Loucy (cell line): ENCODE measurements around the gene CALN1.

Source experiments
- H2AFZ ChIP-seq: fragments of 200-600 bp; sonication (generic); 2 replicates; pipeline ENCODE4 v1.6.0; 2016; ENCODE audit warnings: antibody characterized with exemption, mild to moderate bottlenecking, low read length, moderate library complexity
- H3F3A ChIP-seq: fragments of 200-600 bp; 2 replicates; pipeline ENCODE4 v1.6.0; 2016; ENCODE audit warnings: antibody characterized with exemption, low read depth, mild to moderate bottlenecking
- H3K27me3 ChIP-seq: fragments of 200-600 bp; sonication (generic); 2 replicates; pipeline ENCODE4 v1.6.1; 2014; ENCODE audit warnings: low read length, mild to moderate bottlenecking; ENCODE audit not compliant: insufficient read depth, poor library complexity, severe bottlenecking
- H3K36me3 ChIP-seq: fragments of 200-600 bp; sonication (generic); 2 replicates; pipeline ENCODE4 v1.6.1; 2016; ENCODE audit warnings: low read length; ENCODE audit not compliant: insufficient read depth
- H3K4me1 ChIP-seq: fragments of 200-600 bp; sonication (generic); 2 replicates; pipeline ENCODE4 v1.5.1; 2014; ENCODE audit warnings: low read length, mild to moderate bottlenecking; ENCODE audit not compliant: insufficient read depth, poor library complexity, severe bottlenecking
- H3K4me2 ChIP-seq: fragments of 200-600 bp; sonication (generic); 2 replicates; pipeline ENCODE4 v1.6.0; 2014; ENCODE audit warnings: antibody characterized with exemption, low read length, low read depth, mild to moderate bottlenecking; ENCODE audit not compliant: poor library complexity, severe bottlenecking
- H3K4me3 ChIP-seq: fragments of 200-600 bp; sonication (generic); 2 replicates; pipeline ENCODE4 v1.5.1; 2014; ENCODE audit warnings: low read length, mild to moderate bottlenecking, mixed read lengths; ENCODE audit not compliant: poor library complexity, severe bottlenecking
- H3K79me2 ChIP-seq: fragments of 200-600 bp; sonication (generic); 2 replicates; pipeline ENCODE4 v1.6.1; 2014; ENCODE audit warnings: low read length; ENCODE audit not compliant: insufficient read depth
- H3K9ac ChIP-seq: fragments of 200-600 bp; sonication (generic); 2 replicates; pipeline ENCODE4 v1.6.0; 2014; ENCODE audit warnings: mild to moderate bottlenecking, low read depth, low read length, moderate library complexity; ENCODE audit not compliant: poor library complexity, severe bottlenecking
- H3K9me2 ChIP-seq: fragments of 200-600 bp; sonication (generic); replicated peaks from 2 replicates; pipeline ENCODE4 v1.6.1; 2016; ENCODE audit warnings: low read depth, low read length, mixed read lengths
- H3K9me3 ChIP-seq: fragments of 200-600 bp; sonication (generic); 2 replicates; pipeline ENCODE4 v1.6.1; 2014; ENCODE audit warnings: mild to moderate bottlenecking, antibody characterized with exemption, low read length, low read depth; ENCODE audit not compliant: insufficient read depth
- H4K20me1 ChIP-seq: fragments of 200-600 bp; sonication (generic); 2 replicates; pipeline ENCODE4 v1.6.0; 2014; ENCODE audit warnings: antibody characterized with exemption, low read length, mild to moderate bottlenecking; ENCODE audit not compliant: insufficient read depth, poor library complexity, severe bottlenecking
- CTCF ChIP-seq: fragments of 200-600 bp; sonication (generic); conservative IDR thresholded peaks from 2 replicates; pipeline ENCODE4 v1.5.1; 2014; ENCODE audit warnings: mild to moderate bottlenecking, antibody characterized with exemption, low read length
- EZH2phosphoT487 ChIP-seq: fragments of 200-600 bp; IDR thresholded peaks from 2 replicates; pipeline ENCODE4 v1.6.1; 2018; ENCODE audit warnings: antibody characterized with exemption, mild to moderate bottlenecking, moderate library complexity, borderline replicate concordance

Gene CALN1

GRCh38 chr7:72003236-72003635, 408.9 kb downstream of the CALN1 start:
- H3F3A ChIP-seq, result no peaks in the 10 kb centered on the region
- no peaks in the 10 kb centered on the region for H3K27me3 ChIP-seq
- TF ChIP-seq CTCF (no peak), EZH2phosphoT487 (no peak)
- no peak overlapping the region for H2AFZ ChIP-seq
- H3K9me3 ChIP-seq, result no peaks in the 10 kb centered on the region
- no peak overlapping the region for H3K4me2 ChIP-seq
- no peak overlapping the region for H3K4me3 ChIP-seq
- H3K79me2 ChIP-seq, result no peaks in the 10 kb centered on the region
- H3K9me2 ChIP-seq, result no peaks in the 10 kb centered on the region
- H3K9ac ChIP-seq, result no peak overlapping the region
- H4K20me1 ChIP-seq, result no peaks in the 10 kb centered on the region
- H3K36me3 ChIP-seq, result no peaks in the 10 kb centered on the region
- no peaks in the 10 kb centered on the region for H3K4me1 ChIP-seq

GRCh38 chr7:71996141-71996540, 416.0 kb downstream of the CALN1 start:
- H3K36me3 ChIP-seq, result no peaks in the 10 kb centered on the region
- no peaks in the 10 kb centered on the region for H3K9me2 ChIP-seq
- no peak overlapping the region for H3K4me3 ChIP-seq
- no peak overlapping the region for H3K9ac ChIP-seq
- no peaks in the 10 kb centered on the region for H4K20me1 ChIP-seq
- no peaks in the 10 kb centered on the region for H3K27me3 ChIP-seq
- H3F3A ChIP-seq, result no peaks in the 10 kb centered on the region
- H3K4me1 ChIP-seq, result no peaks in the 10 kb centered on the region
- no peak overlapping the region for H2AFZ ChIP-seq
- no peaks in the 10 kb centered on the region for H3K79me2 ChIP-seq
- TF ChIP-seq CTCF, result no peak
- TF ChIP-seq EZH2phosphoT487, result no peak
- H3K4me2 ChIP-seq, result no peak overlapping the region
- peaks cover 4% of the 10 kb centered on the region; the same call in 1 of the 2 replicates for H3K9me3 ChIP-seq

- Histone ChIP-seq H3K36me3 (no peaks in the 10 kb centered on the region), H2AFZ (no peak overlapping the region), H4K20me1 (no peaks in the 10 kb centered on the region), H3K79me2 (no peaks in the 10 kb centered on the region), H3K27me3 (no peaks in the 10 kb centered on the region), H3K9me2 (no peaks in the 10 kb centered on the region), H3K4me1 (no peaks in the 10 kb centered on the region), H3K4me2 (no peak overlapping the region), H3K9ac (no peak overlapping the region), H3F3A (no peaks in the 10 kb centered on the region), H3K4me3 (no peak overlapping the region), H3K9me3 (peaks cover 4% of the 10 kb centered on the region; the same call in 1 of the 2 replicates)
- no peak for TF ChIP-seq EZH2phosphoT487
- TF ChIP-seq CTCF, result no peak
These were observed 417.0 kb downstream of the CALN1 start for GRCh38 chr7:71995111-71995510.
